WTC11 (cell line): ENCODE results near the gene PUS1. TPM values are rescaled to one million over a fixed set of nuclear protein-coding genes. Genes with fewer than 3 reads are reported as not detected.
A peak's percentile ranks its signal among the peaks of the same experiment; 100 is the strongest.

ENCODE experiments used
- ATAC-seq: fragments of 200-7000 bp; cut with Tn5 transposase; 2 replicates; pipeline ENCODE4 v1.10.0; 2021; ENCODE audit warnings: mild to moderate bottlenecking, moderate library complexity
- CTCF ChIA-PET: fragments of 300-600 bp; sonication (Branson Sonifier 250); formaldehyde crosslinking; loops from one replicate; lab custom pipeline; 2021; ENCODE audit warnings: antibody characterized with exemption; lab: Charles Lee
- POLR2A ChIA-PET: fragments of 350-600 bp; sonication (Branson Sonifier 250); formaldehyde crosslinking; loops from one replicate; lab custom pipeline; 2021; ENCODE audit warnings: antibody characterized with exemption; lab: Charles Lee
- DNase-seq: peaks from one replicate; pipeline ENCODE4 v3.0.0; 2021; ENCODE audit warnings: low spot score
- H3K27ac Mint-ChIP-seq: 2 replicates; pipeline ENCODE4 v1.8.0; 2021; ENCODE audit warnings: mixed read lengths
- H3K27me3 Mint-ChIP-seq: 2 replicates; pipeline ENCODE4 v1.8.0; 2021; ENCODE audit warnings: low read depth, mild to moderate bottlenecking, moderate library complexity, mixed read lengths
- H3K36me3 Mint-ChIP-seq: 2 replicates; pipeline ENCODE4 v1.8.0; 2021; ENCODE audit warnings: mixed read lengths
- H3K4me1 Mint-ChIP-seq: 2 replicates; pipeline ENCODE4 v1.8.0; 2022; ENCODE audit warnings: mixed read lengths
- H3K4me3 Mint-ChIP-seq: 2 replicates; pipeline ENCODE4 v1.8.0; 2021; ENCODE audit warnings: mild to moderate bottlenecking, moderate library complexity, mixed read lengths
- H3K9me3 Mint-ChIP-seq: 2 replicates; pipeline ENCODE4 v1.8.0; 2021; ENCODE audit warnings: mixed read lengths
- ATF2 ChIP-seq: sonication (generic); formaldehyde crosslinking; IDR thresholded peaks from 2 replicates; pipeline ENCODE4 v1.8.1; 2022; ENCODE audit warnings: low read depth, missing genetic modification reagents, borderline replicate concordance
- ESRRA ChIP-seq: sonication (generic); formaldehyde crosslinking; IDR thresholded peaks from 2 replicates; pipeline ENCODE4 v1.8.1; 2022; ENCODE audit warnings: mild to moderate bottlenecking, missing genetic modification reagents, borderline replicate concordance
- ETV6 ChIP-seq: sonication (generic); formaldehyde crosslinking; IDR thresholded peaks from 2 replicates; pipeline ENCODE4 v1.8.1; 2022; ENCODE audit warnings: mild to moderate bottlenecking, missing genetic modification reagents
- FOXK1 ChIP-seq: sonication (generic); formaldehyde crosslinking; IDR thresholded peaks from 2 replicates; pipeline ENCODE4 v1.8.0; 2022; ENCODE audit warnings: mild to moderate bottlenecking, moderate library complexity, missing genetic modification reagents
- GABPB1 ChIP-seq: sonication (generic); formaldehyde crosslinking; IDR thresholded peaks from 2 replicates; pipeline ENCODE4 v1.8.1; 2023; ENCODE audit warnings: mild to moderate bottlenecking, missing genetic modification reagents
- GRHL2 ChIP-seq: fragments of 250-450 bp; sonication (Bioruptor Pico); IDR thresholded peaks from 2 replicates; pipeline ENCODE4 v1.8.0; 2022; ENCODE audit warnings: mild to moderate bottlenecking, moderate library complexity; ENCODE audit not compliant: insufficient replicate concordance, severe bottlenecking
- PRDM15 ChIP-seq: sonication (generic); formaldehyde crosslinking; IDR thresholded peaks from 2 replicates; pipeline ENCODE4 v1.8.0; 2022; ENCODE audit warnings: missing genetic modification reagents
- PRRX2 ChIP-seq: fragments of 250-450 bp; sonication (Bioruptor Pico); IDR thresholded peaks from 2 replicates; pipeline ENCODE4 v1.8.0; 2021; ENCODE audit warnings: mild to moderate bottlenecking
- SP1 ChIP-seq: sonication (generic); formaldehyde crosslinking; conservative IDR thresholded peaks from 2 replicates; pipeline ENCODE4 v1.8.1; 2022; ENCODE audit warnings: missing genetic modification reagents
- TEAD1 ChIP-seq: sonication (generic); formaldehyde crosslinking; IDR thresholded peaks from 2 replicates; pipeline ENCODE4 v1.8.0; 2022; ENCODE audit warnings: mild to moderate bottlenecking, missing genetic modification reagents
- ZNF138 ChIP-seq: sonication (generic); formaldehyde crosslinking; conservative IDR thresholded peaks from 2 replicates; pipeline ENCODE4 v1.8.1; 2022; ENCODE audit warnings: mild to moderate bottlenecking, moderate library complexity, missing genetic modification reagents
- total RNA-seq: library from RNA; stranded (reverse); gene quantifications from 3 replicates; pipeline ENCODE4 v1.2.3, GENCODE V29; 2021
- TF ChIP-seq, protein P1 (sequence below): fragments of 250-450 bp; sonication (Bioruptor Pico); IDR thresholded peaks from 2 replicates; pipeline ENCODE4 v1.9.0; 2021; ENCODE audit warnings: mild to moderate bottlenecking
- TF ChIP-seq, protein P2 (sequence below): sonication (generic); formaldehyde crosslinking; conservative IDR thresholded peaks from 2 replicates; pipeline ENCODE4 v1.8.1; 2023; ENCODE audit warnings: mild to moderate bottlenecking, low read depth, missing genetic modification reagents, moderate library complexity
- TF ChIP-seq, protein P3 (sequence below): fragments of 250-450 bp; sonication (Bioruptor Pico); IDR thresholded peaks from 2 replicates; pipeline ENCODE4 v1.9.0; 2021; ENCODE audit warnings: mild to moderate bottlenecking

The PUS1 gene
- total RNA-seq, 1 experiment from 2014 or later = 97.4 TPM

DNA sequence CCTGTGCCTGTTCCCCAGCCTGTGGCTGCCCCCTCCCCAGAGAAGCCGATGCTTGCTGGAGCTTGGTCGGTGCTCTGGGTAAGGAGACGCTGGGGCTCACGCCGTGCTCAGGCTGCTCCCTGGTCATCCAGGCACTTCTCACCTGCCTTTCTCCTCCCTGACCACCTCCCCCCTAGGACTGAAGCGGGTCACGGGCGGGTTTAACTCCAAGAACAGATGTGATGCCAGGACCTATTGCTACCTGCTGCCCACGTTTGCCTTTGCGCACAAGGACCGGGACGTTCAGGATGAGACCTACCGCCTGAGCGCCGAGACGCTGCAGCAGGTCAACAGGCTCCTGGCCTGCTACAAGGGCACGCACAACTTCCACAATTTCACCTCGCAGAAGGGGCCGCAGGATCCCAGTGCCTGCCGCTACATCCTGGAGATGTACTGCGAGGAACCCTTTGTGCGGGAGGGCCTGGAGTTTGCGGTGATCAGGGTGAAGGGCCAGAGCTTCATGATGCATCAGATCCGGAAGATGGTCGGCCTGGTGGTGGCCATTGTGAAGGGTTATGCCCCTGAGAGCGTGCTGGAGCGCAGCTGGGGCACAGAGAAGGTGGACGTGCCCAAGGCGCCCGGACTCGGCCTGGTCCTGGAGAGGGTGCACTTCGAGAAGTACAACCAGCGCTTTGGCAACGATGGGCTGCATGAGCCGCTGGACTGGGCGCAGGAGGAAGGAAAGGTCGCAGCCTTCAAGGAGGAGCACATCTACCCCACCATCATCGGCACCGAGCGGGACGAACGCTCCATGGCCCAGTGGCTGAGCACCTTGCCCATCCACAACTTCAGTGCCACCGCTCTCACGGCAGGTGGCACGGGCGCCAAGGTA lies 12.3 kb downstream of the PUS1 start:
- POLR2A ChIA-PET = interaction anchor here (1.0 kb wide), 1 partner anchor 25 kb away, joined by 3 read pairs; no protein-coding TSS in a partner anchor
- CTCF ChIA-PET = no interaction called here
- Mint-ChIP-seq H3K36me3 (peaks cover 75% of the 10 kb centered on the region), H3K27me3 (no peaks in the 10 kb centered on the region), H3K9me3 (no peaks in the 10 kb centered on the region), H3K4me3 (no peak overlapping the region), H3K4me1 (no peaks in the 10 kb centered on the region), H3K27ac (peak overlapping the region; percentile 41; the same call in 1 of the 2 replicates)
- ATAC-seq = no peak
- no peak for DNase-seq
- TF ChIP-seq TEAD1 (CRISPR knock-in tag) = no peak
- TF ChIP-seq ETV6 (CRISPR knock-in tag) = no peak
- no peak for TF ChIP-seq SP1 (CRISPR knock-in tag)
- no peak for TF ChIP-seq GABPB1 (CRISPR knock-in tag)
- no peak for TF ChIP-seq ESRRA (CRISPR knock-in tag)
- TF ChIP-seq, protein P1, sequence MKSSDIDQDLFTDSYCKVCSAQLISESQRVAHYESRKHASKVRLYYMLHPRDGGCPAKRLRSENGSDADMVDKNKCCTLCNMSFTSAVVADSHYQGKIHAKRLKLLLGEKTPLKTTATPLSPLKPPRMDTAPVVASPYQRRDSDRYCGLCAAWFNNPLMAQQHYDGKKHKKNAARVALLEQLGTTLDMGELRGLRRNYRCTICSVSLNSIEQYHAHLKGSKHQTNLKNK = no peak
- TF ChIP-seq PRRX2 (CRISPR knock-in tag) = no peak
- no peak for TF ChIP-seq ATF2 (CRISPR knock-in tag)
- TF ChIP-seq ZNF138 (CRISPR knock-in tag) = no peak
- TF ChIP-seq, protein P2, sequence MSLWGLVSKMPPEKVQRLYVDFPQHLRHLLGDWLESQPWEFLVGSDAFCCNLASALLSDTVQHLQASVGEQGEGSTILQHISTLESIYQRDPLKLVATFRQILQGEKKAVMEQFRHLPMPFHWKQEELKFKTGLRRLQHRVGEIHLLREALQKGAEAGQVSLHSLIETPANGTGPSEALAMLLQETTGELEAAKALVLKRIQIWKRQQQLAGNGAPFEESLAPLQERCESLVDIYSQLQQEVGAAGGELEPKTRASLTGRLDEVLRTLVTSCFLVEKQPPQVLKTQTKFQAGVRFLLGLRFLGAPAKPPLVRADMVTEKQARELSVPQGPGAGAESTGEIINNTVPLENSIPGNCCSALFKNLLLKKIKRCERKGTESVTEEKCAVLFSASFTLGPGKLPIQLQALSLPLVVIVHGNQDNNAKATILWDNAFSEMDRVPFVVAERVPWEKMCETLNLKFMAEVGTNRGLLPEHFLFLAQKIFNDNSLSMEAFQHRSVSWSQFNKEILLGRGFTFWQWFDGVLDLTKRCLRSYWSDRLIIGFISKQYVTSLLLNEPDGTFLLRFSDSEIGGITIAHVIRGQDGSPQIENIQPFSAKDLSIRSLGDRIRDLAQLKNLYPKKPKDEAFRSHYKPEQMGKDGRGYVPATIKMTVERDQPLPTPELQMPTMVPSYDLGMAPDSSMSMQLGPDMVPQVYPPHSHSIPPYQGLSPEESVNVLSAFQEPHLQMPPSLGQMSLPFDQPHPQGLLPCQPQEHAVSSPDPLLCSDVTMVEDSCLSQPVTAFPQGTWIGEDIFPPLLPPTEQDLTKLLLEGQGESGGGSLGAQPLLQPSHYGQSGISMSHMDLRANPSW (CRISPR knock-in tag) = no peak
- TF ChIP-seq PRDM15 (CRISPR knock-in tag) = no peak
- TF ChIP-seq FOXK1 = no peak
- TF ChIP-seq, protein P3, sequence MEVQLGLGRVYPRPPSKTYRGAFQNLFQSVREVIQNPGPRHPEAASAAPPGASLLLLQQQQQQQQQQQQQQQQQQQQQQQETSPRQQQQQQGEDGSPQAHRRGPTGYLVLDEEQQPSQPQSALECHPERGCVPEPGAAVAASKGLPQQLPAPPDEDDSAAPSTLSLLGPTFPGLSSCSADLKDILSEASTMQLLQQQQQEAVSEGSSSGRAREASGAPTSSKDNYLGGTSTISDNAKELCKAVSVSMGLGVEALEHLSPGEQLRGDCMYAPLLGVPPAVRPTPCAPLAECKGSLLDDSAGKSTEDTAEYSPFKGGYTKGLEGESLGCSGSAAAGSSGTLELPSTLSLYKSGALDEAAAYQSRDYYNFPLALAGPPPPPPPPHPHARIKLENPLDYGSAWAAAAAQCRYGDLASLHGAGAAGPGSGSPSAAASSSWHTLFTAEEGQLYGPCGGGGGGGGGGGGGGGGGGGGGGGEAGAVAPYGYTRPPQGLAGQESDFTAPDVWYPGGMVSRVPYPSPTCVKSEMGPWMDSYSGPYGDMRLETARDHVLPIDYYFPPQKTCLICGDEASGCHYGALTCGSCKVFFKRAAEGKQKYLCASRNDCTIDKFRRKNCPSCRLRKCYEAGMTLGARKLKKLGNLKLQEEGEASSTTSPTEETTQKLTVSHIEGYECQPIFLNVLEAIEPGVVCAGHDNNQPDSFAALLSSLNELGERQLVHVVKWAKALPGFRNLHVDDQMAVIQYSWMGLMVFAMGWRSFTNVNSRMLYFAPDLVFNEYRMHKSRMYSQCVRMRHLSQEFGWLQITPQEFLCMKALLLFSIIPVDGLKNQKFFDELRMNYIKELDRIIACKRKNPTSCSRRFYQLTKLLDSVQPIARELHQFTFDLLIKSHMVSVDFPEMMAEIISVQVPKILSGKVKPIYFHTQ (CRISPR knock-in tag) = no peak
- TF ChIP-seq GRHL2 (CRISPR knock-in tag) = no peak
